A549 treated with CpdA at 1 μM for 4 hours (cell line): ENCODE data around the gene NALF2. TPM values are rescaled to one million over a fixed set of nuclear protein-coding genes. Genes with fewer than 3 reads are reported as not detected.

ENCODE experiments used
- total RNA-seq: library from RNA; stranded (reverse); fragments of 200-300 nt; extraction: Qiagen RNA extraction; gene quantifications from 5 replicates; pipeline ENCODE4 v1.2.3, GENCODE V29; 2022; ENCODE audit warnings: low read depth

The NALF2 gene
- total RNA-seq, result 5.2 to 6.4 TPM (median 6.1 TPM) in 5 replicates

GRCh38 chrX:69503782-69504625 is at the start of gene NALF2:
Gene NALF2, plus strand, starts transcription at chrX:69504326. Its CDS starts 957 bp downstream, at chrX:69505283.

Other genes with a start within 250 kb of the NALF2 start
- 0.51 to 0.94 TPM (median 0.62 TPM) in 5 replicates for gene EDA, start 111.8 kb downstream of the NALF2 start, total RNA-seq